Fibroblast of skin of scalp (primary cell): ENCODE measurements around the gene PAGR1. TPM values are rescaled to one million over a fixed set of nuclear protein-coding genes. Genes with fewer than 3 reads are reported as not detected.
"Not testable (repeated sequence)": the region's sequence is repeated elsewhere in the genome, so short reads cannot be mapped to it uniquely, and the experiment has no call there.

Source experiments
- DNase-seq: peaks from one replicate; pipeline ENCODE4 v3.0.0-alpha.2; 2013
- polyA plus RNA-seq, 2 experiments: library from polyadenylated mRNA; unstranded; fragments of 120-200 nt; gene quantifications; one replicate each; pipeline ENCODE4 v1.2.1, GENCODE V29; 2013; ENCODE audit not compliant: insufficient read length in 2 of 2

Gene PAGR1
- polyA plus RNA-seq (2013, experiment 1 of 2; ENCODE audit: insufficient read length), result 27.4 TPM
- polyA plus RNA-seq (2013, experiment 2 of 2; ENCODE audit: insufficient read length), result 26.6 TPM

DNA sequence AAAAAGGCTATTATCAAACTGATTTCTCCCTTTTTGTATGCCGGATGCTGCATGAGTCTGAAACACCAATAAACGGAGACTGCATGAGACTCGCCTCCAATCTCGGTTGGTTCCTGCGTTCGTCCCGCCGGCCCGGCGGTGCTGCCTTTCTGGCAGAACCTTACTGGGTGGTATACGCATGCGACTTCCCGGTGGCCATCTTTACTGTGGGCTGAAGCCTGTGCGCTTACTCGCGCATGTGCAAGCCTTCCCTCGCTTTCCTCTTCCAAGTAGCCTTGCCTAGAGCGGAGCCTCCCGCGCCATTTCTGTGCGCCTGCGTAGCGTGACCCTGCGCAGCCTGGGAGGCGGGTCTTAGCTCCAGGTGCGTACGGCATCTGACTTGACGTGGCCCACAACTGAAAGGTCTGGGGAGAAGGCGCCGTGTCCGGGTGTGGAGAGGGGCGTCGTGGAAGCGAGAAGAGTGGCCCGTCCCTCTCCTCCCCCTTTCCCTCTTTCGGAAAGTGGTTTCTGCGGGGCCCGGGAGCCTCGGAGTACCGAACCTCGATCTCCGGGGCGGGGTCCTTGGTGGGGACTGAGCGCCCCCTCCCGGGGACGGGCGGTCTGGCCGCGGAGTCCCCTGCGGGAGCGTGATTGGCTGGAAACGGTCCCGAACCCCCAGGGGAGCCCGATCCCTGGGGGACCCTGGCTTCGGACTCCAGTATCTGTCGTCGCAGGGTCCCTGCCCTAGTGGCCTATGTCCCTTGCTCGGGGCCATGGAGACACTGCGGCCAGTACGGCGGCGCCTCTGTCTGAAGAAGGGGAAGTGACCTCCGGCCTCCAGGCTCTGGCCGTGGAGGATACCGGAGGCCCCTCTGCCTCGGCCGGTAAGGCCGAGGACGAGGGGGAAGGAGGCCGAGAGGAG lies at the start of gene PAGR1:
TSS of gene PAGR1 (plus strand) at position 360 of the 901 bp plus-strand sequence. CDS start at position 734, 374 bp downstream.
- DNase-seq, result peak; percentile 99

DNA sequence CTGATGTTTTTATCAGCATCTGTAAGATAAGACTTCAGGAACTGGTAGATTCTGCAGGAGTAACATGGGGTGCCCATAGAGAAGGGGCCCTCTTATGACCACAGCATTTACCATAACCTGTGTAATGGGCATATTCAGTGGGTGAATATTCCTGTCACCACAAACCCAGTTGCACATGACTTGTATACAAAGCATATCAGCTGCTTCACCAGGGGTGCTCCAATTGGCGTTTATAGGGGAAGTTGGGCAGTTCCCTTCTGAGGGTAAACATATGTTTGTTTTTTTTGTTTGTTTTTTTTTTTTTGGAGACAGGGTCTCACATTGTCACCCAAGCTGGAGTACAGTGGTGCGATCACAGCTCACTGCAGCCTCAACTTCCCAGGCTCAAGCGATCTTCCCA lies 49.4 kb upstream of the PAGR1 start:
- no peak for DNase-seq

DNA sequence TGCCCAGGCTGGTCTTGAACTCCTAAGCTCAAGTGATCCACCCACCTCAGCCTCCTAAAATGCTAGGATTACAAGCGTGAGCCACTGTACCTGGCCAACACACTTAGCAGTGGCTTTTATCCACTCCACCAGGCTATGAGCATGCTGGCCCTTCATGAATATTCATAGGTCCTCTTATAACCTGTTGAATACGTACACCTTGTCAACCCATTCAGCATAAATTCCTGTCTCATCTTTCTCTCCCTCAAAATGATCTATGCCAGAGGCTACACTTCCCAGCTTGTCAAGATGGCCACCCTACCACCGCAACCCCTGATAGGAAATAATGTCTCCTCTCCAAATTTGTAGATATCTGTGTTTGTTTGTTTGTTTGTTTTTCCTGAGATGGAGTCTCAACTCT lies 48.9 kb upstream of the PAGR1 start:
- DNase-seq, result no peak

DNA sequence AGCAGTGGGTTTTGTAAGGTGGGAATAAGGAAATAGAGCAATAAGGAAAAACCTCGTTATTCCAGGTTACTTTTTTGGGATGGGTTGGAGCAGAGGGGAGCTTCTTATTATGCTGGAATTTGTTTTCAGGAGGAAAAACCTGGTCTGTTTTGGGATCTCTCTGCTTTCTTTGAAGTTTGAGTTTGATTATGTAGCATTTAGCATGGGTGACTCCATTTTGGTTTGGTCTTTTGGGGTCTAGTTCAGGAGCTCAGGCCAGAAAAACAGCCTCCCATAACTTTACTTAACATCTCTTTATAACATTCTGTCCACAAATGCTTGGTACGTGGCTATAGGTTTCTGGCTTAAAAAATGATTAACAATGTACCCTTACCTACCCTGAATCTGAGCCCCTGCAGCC lies 46.4 kb upstream of the PAGR1 start:
- DNase-seq, result no peak

DNA sequence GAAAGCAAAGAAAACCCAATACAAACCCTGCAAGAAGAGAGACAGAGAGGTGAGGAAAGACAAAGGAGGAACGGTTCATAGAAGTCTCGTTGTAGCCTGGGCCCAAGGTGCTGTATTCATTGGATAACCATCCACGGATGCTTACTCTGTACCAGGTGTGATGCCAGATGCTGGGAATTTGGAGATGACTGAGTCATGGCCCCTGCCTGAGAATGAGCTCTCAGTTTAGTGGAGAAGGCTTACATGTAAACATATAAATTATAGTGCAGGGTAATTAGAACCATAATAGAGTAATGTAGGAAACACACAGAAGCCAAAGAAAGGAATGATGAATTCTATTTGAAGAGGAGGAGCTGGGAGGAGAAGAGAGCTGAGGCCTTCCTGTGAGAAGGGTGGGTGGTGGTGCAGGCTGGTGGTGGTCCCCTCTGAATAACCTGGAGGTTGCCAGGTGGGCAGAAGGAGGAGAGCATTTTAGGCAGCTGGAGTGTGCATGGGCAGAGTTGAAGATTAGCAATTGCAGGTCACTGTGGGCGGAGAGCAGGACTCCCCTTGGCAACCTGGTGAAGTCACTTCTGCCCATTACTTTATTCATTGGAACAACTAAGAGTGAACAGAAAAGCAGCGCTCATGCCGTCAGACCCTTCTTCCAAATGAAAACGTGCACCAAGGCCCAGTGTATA lies 45.6 kb upstream of the PAGR1 start:
- DNase-seq, result no peak

GRCh38 chr16:29772330-29772729 lies 43.6 kb upstream of the PAGR1 start:
- DNase-seq, result not testable (repeated sequence)

GRCh38 chr16:29774730-29775129 lies 41.2 kb upstream of the PAGR1 start:
- no peak for DNase-seq

DNA sequence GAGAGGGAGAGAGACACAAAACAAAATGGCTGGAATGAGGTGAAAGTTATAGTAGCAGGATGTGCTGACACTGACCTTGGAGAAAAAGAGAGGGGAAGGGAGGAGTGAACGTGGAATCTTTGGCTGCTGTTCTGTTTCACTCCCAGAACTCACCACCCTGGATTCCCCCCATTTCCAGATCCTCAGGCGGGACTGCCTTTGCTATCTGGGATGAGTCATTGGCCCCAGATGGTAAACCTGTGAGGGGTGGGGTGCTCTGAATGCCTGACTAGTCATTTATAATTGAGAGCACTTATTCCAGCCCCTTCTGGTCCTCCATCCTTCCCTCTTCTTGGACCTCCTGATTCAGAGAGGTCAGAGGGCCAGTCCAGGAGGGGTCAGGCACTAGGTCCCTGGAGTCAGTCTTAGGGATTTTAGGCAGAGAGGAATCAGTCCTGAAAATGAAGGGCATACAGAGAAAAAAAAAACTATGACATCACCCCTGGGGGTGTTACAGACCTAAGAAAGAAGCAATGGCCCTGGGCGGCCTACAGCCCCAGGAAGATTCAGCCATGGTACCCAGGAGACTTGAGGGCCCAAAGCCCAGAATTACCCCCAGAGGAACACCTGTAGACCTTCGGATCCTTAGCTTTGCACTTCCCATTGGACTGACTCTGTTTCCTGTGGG lies 40.1 kb upstream of the PAGR1 start:
- DNase-seq, result peak; percentile 23

GRCh38 chr16:29777576-29778350 lies 38.2 kb upstream of the PAGR1 start, which contains the start of gene ZG16:
Gene ZG16 (plus strand): TSS chr16:29778256. CDS start chr16:29779267, 1,011 bp downstream.
- DNase-seq, result no peak

- DNase-seq, result peak; percentile 29
Measured at GRCh38 chr16:29779474-29779873, 36.5 kb upstream of the PAGR1 start.

DNA sequence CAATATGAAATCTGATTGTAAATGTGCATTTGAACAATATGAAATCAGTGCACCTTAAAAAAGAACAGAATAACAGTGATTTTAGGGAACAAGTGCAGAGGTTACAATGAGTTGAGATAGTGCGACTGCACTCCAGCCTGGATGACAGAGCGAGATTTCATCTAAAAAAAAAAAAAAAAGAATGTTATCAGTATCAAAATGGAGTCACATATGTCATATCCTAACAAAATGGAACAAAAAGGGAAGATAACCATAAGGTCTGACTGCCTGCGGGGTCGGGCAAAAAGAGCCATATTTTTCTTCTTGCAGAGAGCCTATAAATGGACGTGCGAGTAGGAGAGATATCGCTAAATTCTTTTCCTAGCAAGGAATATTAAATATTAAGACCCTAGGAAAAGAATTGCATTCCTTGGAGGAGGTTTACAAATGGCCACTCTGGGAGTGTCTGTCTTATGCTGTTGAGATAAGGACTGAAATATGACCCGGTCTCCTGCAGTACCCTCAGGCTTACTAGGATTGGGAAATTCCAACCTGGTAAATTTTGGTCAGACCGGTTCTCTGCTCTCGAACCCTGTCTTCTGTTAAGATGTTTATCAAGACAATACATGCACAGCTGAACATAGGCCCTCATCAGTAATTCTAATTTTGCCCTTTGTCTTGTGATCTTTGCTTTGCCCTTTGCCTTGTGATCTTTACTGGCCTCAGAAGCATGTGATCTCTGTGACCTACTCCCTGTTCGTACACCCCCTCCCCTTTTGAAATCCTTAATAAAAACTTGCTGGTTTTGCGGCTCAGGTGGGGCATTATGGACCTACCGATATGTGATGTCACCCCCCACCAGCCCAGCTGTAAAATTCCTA lies 32.6 kb upstream of the PAGR1 start:
- not testable (repeated sequence) for DNase-seq

GRCh38 chr16:29784157-29784556 lies 31.8 kb upstream of the PAGR1 start:
- no peak for DNase-seq

- DNase-seq, result peak; percentile 64
Measured at GRCh38 chr16:29784901-29785500, 31.0 kb upstream of the PAGR1 start.

DNA sequence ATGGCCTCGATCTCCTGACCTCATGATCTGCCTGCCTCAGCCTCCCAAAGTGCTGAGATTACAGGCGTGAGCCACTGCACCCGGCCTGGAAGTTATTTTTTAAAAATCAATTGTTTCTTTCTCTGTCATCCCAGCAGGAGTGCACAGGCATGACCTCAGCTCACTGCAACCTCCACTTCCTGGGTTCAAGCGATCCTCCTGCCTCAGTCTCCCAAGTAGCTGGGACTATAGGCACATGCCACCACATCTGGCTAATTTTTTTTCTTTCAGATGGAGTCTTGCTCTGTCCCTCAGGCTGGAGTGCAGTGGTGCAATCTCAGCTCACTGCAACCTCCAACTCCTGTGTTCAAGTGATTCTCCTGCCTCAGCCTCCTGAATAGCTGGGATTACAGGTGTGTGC lies 28.8 kb upstream of the PAGR1 start:
- not testable (repeated sequence) for DNase-seq

DNA sequence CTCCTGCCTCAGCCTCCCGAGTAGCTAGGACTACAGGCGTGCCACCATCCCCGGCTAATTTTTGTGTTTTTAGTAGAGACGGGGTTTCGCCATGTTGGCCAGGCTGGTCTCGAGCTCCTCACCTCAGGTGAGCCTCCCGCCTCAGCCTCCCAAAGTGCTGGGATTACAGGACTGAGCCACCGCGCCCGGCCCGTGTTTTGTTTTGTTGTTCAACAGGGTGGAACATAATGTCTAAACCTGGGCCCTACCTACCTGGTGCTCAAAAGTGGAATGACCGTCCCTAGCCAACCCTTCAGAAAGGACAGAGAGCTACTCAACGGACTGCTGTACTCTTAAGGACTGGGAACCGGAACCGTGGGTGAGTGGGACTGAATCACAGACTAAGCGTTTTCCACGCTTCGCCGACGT lies 26.2 kb upstream of the PAGR1 start:
- DNase-seq, result no peak

GRCh38 chr16:29790183-29790948 lies 25.6 kb upstream of the PAGR1 start, which contains the start of gene KIF22:
Gene KIF22 (plus strand): TSS chr16:29790751. CDS start chr16:29790760, 9 bp downstream.
- DNase-seq, result peak; percentile 99

DNA sequence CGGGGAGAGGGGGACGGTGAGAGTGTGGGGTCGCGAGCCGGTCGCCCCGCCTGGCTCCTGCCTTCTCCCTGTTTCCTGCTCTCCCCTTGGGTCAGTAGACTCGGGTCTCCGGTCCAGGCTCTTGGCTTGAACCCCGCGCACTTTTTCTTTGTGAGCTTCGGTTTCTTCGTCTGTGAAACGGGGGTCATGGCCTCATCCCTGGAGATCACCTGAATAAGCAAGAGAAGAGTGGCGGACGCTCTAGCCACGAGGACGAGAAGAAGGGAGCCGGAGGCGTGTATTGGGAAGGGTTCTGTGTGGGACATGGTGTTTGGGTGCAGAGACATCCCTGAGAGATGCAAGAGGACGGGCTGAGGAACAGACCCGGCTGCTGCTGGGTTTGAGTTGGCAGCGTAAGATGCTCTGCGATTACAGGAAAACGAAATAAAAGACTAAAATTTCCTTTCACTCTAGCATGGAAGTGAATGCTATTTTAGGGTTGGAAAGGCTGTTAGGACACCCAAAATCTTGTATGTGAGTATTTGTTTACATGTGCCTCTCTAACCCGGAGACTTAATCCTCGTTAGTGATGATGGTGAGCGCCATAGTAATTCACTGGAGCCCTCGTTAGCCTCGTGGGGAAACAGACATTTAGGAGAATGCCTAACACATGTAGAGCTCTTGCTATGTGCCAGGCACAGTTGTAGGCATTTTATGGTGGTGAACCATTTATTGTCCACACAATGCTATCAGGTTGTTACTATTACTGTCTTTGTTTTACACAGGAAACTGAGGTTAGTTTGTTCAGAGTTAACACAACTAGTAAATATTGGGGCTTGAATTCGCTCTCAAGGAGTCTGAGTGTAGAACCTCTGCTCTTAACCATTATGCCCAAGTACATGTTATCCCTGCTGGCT lies 24.8 kb upstream of the PAGR1 start:
- no peak for DNase-seq
